HEK293T (cell line): ENCODE data around the gene SETBP1.

Source experiments
- CTCF ChIA-PET: fragments of 350-600 bp; formaldehyde crosslinking; extraction: SDS; loops from one replicate; lab custom pipeline; 2021; ENCODE audit warnings: antibody characterized with exemption, inconsistent platforms; lab: Yijun Ruan, JAX
- POLR2A ChIA-PET: fragments of 350-600 bp; formaldehyde crosslinking; extraction: SDS; loops from one replicate; lab custom pipeline; 2020; ENCODE audit warnings: antibody characterized with exemption, inconsistent platforms; lab: Yijun Ruan, JAX
- DNase-seq: peaks from one replicate; pipeline ENCODE4 v3.0.0; 2012; ENCODE audit warnings: mixed read lengths; ENCODE audit errors: extremely low spot score
- ARNT ChIP-seq: fragments of 450-650 bp; IDR thresholded peaks from 2 replicates; pipeline ENCODE4 v1.6.1; 2017; ENCODE audit warnings: mild to moderate bottlenecking
- BHLHE40 ChIP-seq: fragments of 450-650 bp; IDR thresholded peaks from 2 replicates; pipeline ENCODE4 v1.6.1; 2016; ENCODE audit warnings: mild to moderate bottlenecking, moderate library complexity, borderline replicate concordance
- CTBP1 ChIP-seq: fragments of 450-650 bp; IDR thresholded peaks from 2 replicates; pipeline ENCODE4 v1.6.1; 2016; ENCODE audit warnings: borderline replicate concordance
- ELF4 ChIP-seq: fragments of 450-650 bp; IDR thresholded peaks from 2 replicates; pipeline ENCODE4 v1.6.1; 2017; ENCODE audit warnings: antibody characterized with exemption
- FOXA1 ChIP-seq: fragments of 450-650 bp; IDR thresholded peaks from 2 replicates; pipeline ENCODE4 v1.6.1; 2016; ENCODE audit warnings: mild to moderate bottlenecking
- FOXK2 ChIP-seq: fragments of 450-650 bp; IDR thresholded peaks from 2 replicates; pipeline ENCODE4 v1.6.1; 2016; ENCODE audit warnings: mild to moderate bottlenecking
- FOXM1 ChIP-seq: fragments of 450-650 bp; IDR thresholded peaks from 2 replicates; pipeline ENCODE4 v1.6.1; 2017; ENCODE audit warnings: mild to moderate bottlenecking, borderline replicate concordance
- HDGF ChIP-seq: fragments of 450-650 bp; IDR thresholded peaks from 2 replicates; pipeline ENCODE4 v1.6.1; 2017; ENCODE audit warnings: antibody characterized with exemption, borderline replicate concordance
- L3MBTL2 ChIP-seq: fragments of 450-650 bp; conservative IDR thresholded peaks from 2 replicates; pipeline ENCODE4 v1.6.1; 2016; ENCODE audit warnings: mild to moderate bottlenecking
- LEF1 ChIP-seq: fragments of 450-650 bp; IDR thresholded peaks from 2 replicates; pipeline ENCODE4 v1.6.1; 2017; ENCODE audit warnings: mild to moderate bottlenecking, borderline replicate concordance
- NFRKB ChIP-seq: fragments of 450-650 bp; IDR thresholded peaks from 2 replicates; pipeline ENCODE4 v1.6.1; 2016; ENCODE audit warnings: mild to moderate bottlenecking, moderate library complexity
- PKNOX1 ChIP-seq: fragments of 450-650 bp; IDR thresholded peaks from 2 replicates; pipeline ENCODE4 v1.6.1; 2016
- SP1 ChIP-seq: fragments of 450-650 bp; IDR thresholded peaks from 2 replicates; pipeline ENCODE4 v1.6.1; 2017
- SUZ12 ChIP-seq: fragments of 450-650 bp; IDR thresholded peaks from 2 replicates; pipeline ENCODE4 v1.6.1; 2016; ENCODE audit warnings: mild to moderate bottlenecking
- TARDBP ChIP-seq: fragments of 450-650 bp; IDR thresholded peaks from 2 replicates; pipeline ENCODE4 v1.6.1; 2016
- ZNF384 ChIP-seq: fragments of 450-650 bp; IDR thresholded peaks from 2 replicates; pipeline ENCODE4 v1.6.1; 2016

SETBP1 gene

GRCh38 chr18:44804033-44804432 is 123.3 kb downstream of the SETBP1 start:
- ChIA-PET CTCF (no interaction called here), POLR2A (interaction anchor here (0.7 kb wide), 1 partner anchor 14 kb away, joined by 3 read pairs; no protein-coding TSS in a partner anchor)
- TF ChIP-seq PKNOX1: no peak
- TF ChIP-seq NFRKB: no peak
- no peak for TF ChIP-seq FOXM1
- TF ChIP-seq SP1: no peak
- no peak for TF ChIP-seq FOXA1
- no peak for TF ChIP-seq CTBP1
- no peak for DNase-seq

- ChIA-PET POLR2A (no interaction called here), CTCF (interaction anchor here (0.7 kb wide), 1 partner anchor 1795 kb away, joined by 3 read pairs; no protein-coding TSS in a partner anchor)
Observed at GRCh38 chr18:44805176-44805575, 124.5 kb downstream of the SETBP1 start.

GRCh38 chr18:44805643-44806042 is 125.0 kb downstream of the SETBP1 start:
- CTCF ChIA-PET: interaction anchor here (0.7 kb wide), 1 partner anchor 1795 kb away, joined by 3 read pairs; no protein-coding TSS in a partner anchor
- DNase-seq: no peak
- POLR2A ChIA-PET: no interaction called here
- TF ChIP-seq PKNOX1 (no peak), L3MBTL2 (no peak), LEF1 (no peak), CTBP1 (no peak), SP1 (no peak), ELF4 (no peak), SUZ12 (no peak), FOXM1 (no peak), TARDBP (no peak), HDGF (no peak), FOXK2 (no peak), NFRKB (no peak), ZNF384 (no peak), BHLHE40 (no peak), FOXA1 (no peak), ARNT (no peak)

More at GRCh38 chr18:44805176-44805575, 124.5 kb downstream of the SETBP1 start:
- TF ChIP-seq L3MBTL2 (no peak), TARDBP (no peak), ARNT (no peak), NFRKB (no peak), SP1 (no peak), PKNOX1 (no peak)
- no peak for DNase-seq

GRCh38 chr18:44807766-44808165 is 127.1 kb downstream of the SETBP1 start:
- no peak for DNase-seq
- ChIA-PET CTCF (no interaction called here), POLR2A (no interaction called here)
- TF ChIP-seq ZNF384 (no peak), CTBP1 (no peak), PKNOX1 (no peak), ELF4 (no peak), L3MBTL2 (no peak), LEF1 (no peak), SUZ12 (no peak), ARNT (no peak), TARDBP (no peak), FOXM1 (no peak), SP1 (no peak), FOXA1 (no peak), HDGF (no peak), NFRKB (no peak), FOXK2 (no peak)

GRCh38 chr18:44811572-44812125 is 131.0 kb downstream of the SETBP1 start:
- no peak for DNase-seq
- ChIA-PET CTCF (no interaction called here), POLR2A (no interaction called here)
- TF ChIP-seq LEF1: no peak
- TF ChIP-seq ZNF384: no peak
- TF ChIP-seq BHLHE40: no peak
- TF ChIP-seq SUZ12: no peak
- no peak for TF ChIP-seq FOXK2
- no peak for TF ChIP-seq HDGF
- no peak for TF ChIP-seq CTBP1
- TF ChIP-seq NFRKB: no peak
- no peak for TF ChIP-seq PKNOX1
- no peak for TF ChIP-seq SP1
- TF ChIP-seq ARNT: no peak
